Adrenal gland (tissue), 12 donors: ENCODE measurements around the gene REST. TPM values are rescaled to one million over a fixed set of nuclear protein-coding genes. Genes with fewer than 3 reads are reported as not detected.
"Not testable (repeated sequence)": the region's sequence is repeated elsewhere in the genome, so short reads cannot be mapped to it uniquely, and the experiment has no call there.

Experiments
- DNase-seq, 7 donors: peaks; one replicate each; pipeline ENCODE4 v3.0.0-alpha.2; 2019 to 2020
- H3K27ac ChIP-seq, 5 donors: fragments of 200-600 bp; sonication (generic) in 4 of 5; 1 replicate in 3 of 5; 2 replicates in 2 of 5; pipeline versions ENCODE4 v1.5.1 to v1.8.0; 2016 to 2020; ENCODE audit warnings: mild to moderate bottlenecking in 1 of 5
- H3K27me3 ChIP-seq: fragments of 200-600 bp; 2 replicates; pipeline ENCODE4 v1.8.0; 2021
- H3K36me3 ChIP-seq, 2 donors: fragments of 200-600 bp; replicated peaks in 1 of 2; 1 replicate in 1 of 2; 2 replicates in 1 of 2; pipeline versions ENCODE4 v1.5.1 to v1.8.0; 2018 to 2022
- H3K4me1 ChIP-seq, 2 donors: fragments of 200-600 bp; replicated peaks in 1 of 2; 1 replicate in 1 of 2; 2 replicates in 1 of 2; pipeline versions ENCODE4 v1.5.1 to v1.8.0; 2018 to 2021
- H3K4me3 ChIP-seq, 4 donors: fragments of 200-600 bp; sonication (generic) in 3 of 4; one replicate each; pipeline ENCODE4 v1.5.1; 2016 to 2018
- H3K9me3 ChIP-seq, 3 donors: fragments of 200-600 bp; sonication (generic) in 1 of 3; replicated peaks in 1 of 3; 1 replicate in 2 of 3; 2 replicates in 1 of 3; pipeline versions ENCODE4 v1.5.1 to v1.8.0; 2016 to 2021
- CTCF ChIP-seq, 6 experiments: fragments of 450-650 bp in 4 of 6; fragments of 200-600 bp in 2 of 6; sonication (generic) in 1 of 6; IDR thresholded peaks; 1 replicate in 5 of 6; 2 replicates in 1 of 6; pipeline versions ENCODE4 v1.5.1 to v1.8.0; 2016 to 2021; ENCODE audit warnings: antibody characterized with exemption in 6 of 6, mild to moderate bottlenecking in 2 of 6, moderate library complexity in 1 of 6
- POLR2A ChIP-seq, 2 donors: fragments of 450-650 bp; IDR thresholded peaks; one replicate each; pipeline ENCODE4 v1.6.1; 2017; ENCODE audit warnings: antibody characterized with exemption in 2 of 2, mild to moderate bottlenecking in 2 of 2, moderate library complexity in 1 of 2
- WGBS, 4 donors: extraction: QIAGEN DNeasy Blood & Tissue Kit in 2 of 4; methylation state at CpG; one replicate each; pipeline versions ENCODE4 v1.1.5 to v1.1.7; 2013 to 2017; 5-methylcytosine and 5-hydroxymethylcytosine counted together
- intact Hi-C, 2 donors: fragments of 100-400 bp; cut with DNase I; formaldehyde crosslinking; loops; one replicate each; pipeline versions ENCODE4 v1.14.1 to v1.15.0; 2022 to 2023
- polyA plus RNA-seq, 3 donors: library from polyadenylated mRNA; stranded (reverse); fragments of 200-250 nt in 2 of 3; fragments of 350-450 nt in 1 of 3; fragmentation: Illumina TruSeq in 1 of 3; extraction: RNeasy Lipid Tissue Mini Kit (QIAGEN cat#74804) in 1 of 3; gene quantifications; one replicate each; pipeline ENCODE4 v1.2.3, GENCODE V29; 2013 to 2014
- total RNA-seq, 9 donors: library from RNA; depleted of rRNA in 4 of 9; stranded (reverse); fragments of >200 nt in 4 of 9; fragments of 120-200 nt in 1 of 9; fragmentation: NEBNext Ultra II Directional in 1 of 9; extraction: Animal tissue kit (Norgen Biotek cat#: 25700) in 1 of 9; gene quantifications; one replicate each; pipeline versions ENCODE4 v1.1.0 to v1.2.4, GENCODE V29; 2013 to 2023
- donor health status: healthy with polysubstance abuse.
- donor health status: Bipolar disorder and iron deficiency.
- donor health status: DM: yes; HTN: yes; CAD: no.
- donor health status: DM: no; HTN: no; CAD: no.
- donor health status: DM: no; HTN: no; CAD: no.
- donor health status: DM: yes; HTN: yes; CAD: no.

Gene REST
- total and polyA plus RNA-seq, 12 donors = 3.3 to 42.3 (median 23.8) TPM

GRCh38 chr4:56930638-56931037 is 22.9 kb downstream of the REST start:
- 91 to 96% (median 94%) methylated on average over 5 to 7 of the region's 7 CpGs for WGBS, 4 donors
- intact Hi-C loops = no loop called here
- no peak for TF ChIP-seq CTCF (IDR thresholded peaks at IDR 0.05)
- TF ChIP-seq POLR2A (IDR thresholded peaks at IDR 0.05) = no peak
- Histone ChIP-seq H3K4me3 (no peak overlapping the region), H3K27me3 (no peaks in the 10 kb centered on the region), H3K27ac (no peak overlapping the region), H3K36me3 (peaks cover 0 to 24% of the 10 kb centered on the region in 2 donors), H3K9me3 (no peaks in the 10 kb centered on the region), H3K4me1 (no peaks in the 10 kb centered on the region)
- no peak for DNase-seq

GRCh38 chr4:56931924-56932323 is 24.2 kb downstream of the REST start:
- no peaks in the 10 kb centered on the region for H3K4me1 ChIP-seq
- TF ChIP-seq POLR2A (IDR thresholded peaks at IDR 0.05) = no peak
- TF ChIP-seq CTCF (IDR thresholded peaks at IDR 0.05) = no peak
- peaks cover 0 to 24% of the 10 kb centered on the region in 2 donors for H3K36me3 ChIP-seq
- no peaks in the 10 kb centered on the region for H3K9me3 ChIP-seq
- intact Hi-C loops = no loop called here
- 80 to 92% (median 84%) methylated on average over 4 of the region's 4 CpGs for WGBS, 4 donors
- H3K27ac ChIP-seq = no peak overlapping the region
- no peaks in the 10 kb centered on the region for H3K27me3 ChIP-seq
- H3K4me3 ChIP-seq = no peak overlapping the region
- DNase-seq = no peak

- no peak for TF ChIP-seq POLR2A (IDR thresholded peaks at IDR 0.05)
- TF ChIP-seq CTCF (IDR thresholded peaks at IDR 0.05) = no peak
- Histone ChIP-seq H3K27me3 (no peaks in the 10 kb centered on the region), H3K9me3 (no peaks in the 10 kb centered on the region), H3K4me3 (no peak overlapping the region), H3K36me3 (no peaks in the 10 kb centered on the region), H3K27ac (no peak overlapping the region), H3K4me1 (no peaks in the 10 kb centered on the region)
- WGBS, 4 donors = 81 to 92% (median 83%) methylated on average over 6 of the region's 6 CpGs
- DNase-seq = peak in 1 of 7 donors; percentile 44
- intact Hi-C loops = no loop called here
These were observed 29.6 kb downstream of the REST start for GRCh38 chr4:56937262-56937661.

GRCh38 chr4:56939826-56940225 is 32.1 kb downstream of the REST start:
- H3K9me3 ChIP-seq, DNase-seq, H3K27me3 ChIP-seq, H3K36me3 ChIP-seq, H3K4me1 ChIP-seq, intact Hi-C loops, H3K27ac ChIP-seq, H3K4me3 ChIP-seq: not testable (repeated sequence)
- 95 to 98% (median 97%) methylated on average over 14 of the region's 14 CpGs for WGBS, 4 donors

- TF ChIP-seq POLR2A (IDR thresholded peaks at IDR 0.05) = no peak
- TF ChIP-seq CTCF (IDR thresholded peaks at IDR 0.05) = no peak
These were observed 32.7 kb downstream of the REST start for GRCh38 chr4:56940403-56940802.

More at GRCh38 chr4:56940403-56940802, 32.7 kb downstream of the REST start:
- Histone ChIP-seq H3K4me1 (no peaks in the 10 kb centered on the region), H3K27ac (no peak overlapping the region), H3K9me3 (no peaks in the 10 kb centered on the region), H3K27me3 (no peaks in the 10 kb centered on the region), H3K4me3 (no peak overlapping the region), H3K36me3 (no peaks in the 10 kb centered on the region)
- DNase-seq = peak in 1 of 7 donors; percentile 38
- 92 to 93% (median 92%) methylated on average over 12 of the region's 12 CpGs for WGBS, 4 donors
- intact Hi-C loops = no loop called here
